Upper lobe of left lung (tissue), 6 donors: ENCODE measurements around the gene PIGL. TPM values are rescaled to one million over a fixed set of nuclear protein-coding genes. Genes with fewer than 3 reads are reported as not detected.

Experiments
- ATAC-seq, 2 donors: fragments of 200-7000 bp; cut with Tn5 transposase; one replicate each; pipeline ENCODE4 v1.9.1; 2022; ENCODE audit warnings: mild to moderate bottlenecking in 2 of 2, moderate library complexity in 2 of 2; ENCODE audit not compliant: low FRiP score in 2 of 2
- DNase-seq, 2 donors: peaks; one replicate each; pipeline ENCODE4 v3.0.0-alpha.2; 2019 to 2020
- H3K27ac ChIP-seq, 4 donors: fragments of 200-600 bp; sonication (generic); one replicate each; pipeline ENCODE4 v1.5.1; 2016 to 2019
- H3K27me3 ChIP-seq, 4 donors: fragments of 200-600 bp; sonication (generic); one replicate each; pipeline ENCODE4 v1.5.1; 2017 to 2019
- H3K36me3 ChIP-seq, 4 donors: fragments of 200-600 bp; sonication (generic); one replicate each; pipeline ENCODE4 v1.5.1; 2016 to 2019
- H3K4me1 ChIP-seq, 4 donors: fragments of 200-600 bp; sonication (generic); one replicate each; pipeline ENCODE4 v1.5.1; 2018 to 2019
- H3K4me3 ChIP-seq, 4 donors: fragments of 200-600 bp; sonication (generic); one replicate each; pipeline ENCODE4 v1.5.1; 2017 to 2019; ENCODE audit warnings: mild to moderate bottlenecking in 2 of 4, moderate library complexity in 1 of 4
- H3K9me3 ChIP-seq, 4 donors: fragments of 200-600 bp; sonication (generic); one replicate each; pipeline ENCODE4 v1.5.1; 2018 to 2019
- EP300 ChIP-seq, 4 donors: sonication (generic); formaldehyde crosslinking; IDR thresholded peaks; one replicate each; pipeline ENCODE4 v1.5.1; 2017; ENCODE audit warnings: antibody characterized with exemption in 4 of 4, control low read depth in 2 of 4
- POLR2A ChIP-seq, 4 donors: fragments of 450-650 bp; IDR thresholded peaks; one replicate each; pipeline ENCODE4 v1.5.1; 2016 to 2017; ENCODE audit warnings: antibody characterized with exemption in 4 of 4, mild to moderate bottlenecking in 2 of 4
- POLR2AphosphoS5 ChIP-seq, 2 donors: sonication (generic); formaldehyde crosslinking; IDR thresholded peaks; one replicate each; pipeline ENCODE4 v1.5.1; 2017; ENCODE audit warnings: antibody characterized with exemption in 2 of 2
- WGBS, 2 donors: methylation state at CpG; one replicate each; pipeline ENCODE4 v1.1.5; 2017 to 2018; 5-methylcytosine and 5-hydroxymethylcytosine counted together
- total RNA-seq, 6 donors: library from RNA; depleted of rRNA in 4 of 6; stranded (reverse); fragments of >200 nt in 4 of 6; gene quantifications; one replicate each; pipeline versions ENCODE4 v1.1.0 to v1.2.1, GENCODE V29; 2016 to 2021
- TF ChIP-seq, protein P1 (sequence below), 6 experiments: fragments of 450-650 bp in 4 of 6; fragments of 200-600 bp in 2 of 6; sonication (generic) in 2 of 6; IDR thresholded peaks; one replicate each; pipeline ENCODE4 v1.5.1; 2016 to 2019; ENCODE audit warnings: antibody characterized with exemption in 6 of 6
- donor health status: DM: no; HTN: no; CAD: no; lungs with moderate emphysema.
- donor health status: DM: no; HTN: yes; CAD: no; lungs with severe emphysema.

The PIGL gene
- total RNA-seq, 6 donors from 2014 or later, result 20.8 to 207 (median 53.1) TPM

DNA sequence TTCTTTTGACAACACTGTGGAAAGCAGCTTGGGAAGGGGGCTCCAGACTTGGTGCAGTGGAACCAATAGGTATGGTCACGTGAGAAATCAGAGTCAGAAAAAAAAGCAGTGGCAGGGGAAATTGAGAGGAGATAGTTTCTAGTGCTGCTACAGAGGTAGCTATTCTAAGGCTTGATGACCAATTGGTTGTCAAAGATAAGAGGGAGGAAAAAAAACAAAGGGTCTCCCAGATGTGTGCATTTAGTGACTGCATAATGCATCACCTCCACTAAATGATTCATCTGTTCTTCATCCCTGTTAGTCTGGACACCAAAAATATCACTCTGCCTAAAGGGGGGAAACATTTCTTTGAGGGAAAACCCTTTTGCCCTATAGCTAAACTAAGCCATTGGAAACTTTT is 56.5 kb downstream of the PIGL start:
- H3K27me3 ChIP-seq, result no peaks in the 10 kb centered on the region
- DNase-seq (no peak), ATAC-seq (no peak)
- TF ChIP-seq, protein P1, sequence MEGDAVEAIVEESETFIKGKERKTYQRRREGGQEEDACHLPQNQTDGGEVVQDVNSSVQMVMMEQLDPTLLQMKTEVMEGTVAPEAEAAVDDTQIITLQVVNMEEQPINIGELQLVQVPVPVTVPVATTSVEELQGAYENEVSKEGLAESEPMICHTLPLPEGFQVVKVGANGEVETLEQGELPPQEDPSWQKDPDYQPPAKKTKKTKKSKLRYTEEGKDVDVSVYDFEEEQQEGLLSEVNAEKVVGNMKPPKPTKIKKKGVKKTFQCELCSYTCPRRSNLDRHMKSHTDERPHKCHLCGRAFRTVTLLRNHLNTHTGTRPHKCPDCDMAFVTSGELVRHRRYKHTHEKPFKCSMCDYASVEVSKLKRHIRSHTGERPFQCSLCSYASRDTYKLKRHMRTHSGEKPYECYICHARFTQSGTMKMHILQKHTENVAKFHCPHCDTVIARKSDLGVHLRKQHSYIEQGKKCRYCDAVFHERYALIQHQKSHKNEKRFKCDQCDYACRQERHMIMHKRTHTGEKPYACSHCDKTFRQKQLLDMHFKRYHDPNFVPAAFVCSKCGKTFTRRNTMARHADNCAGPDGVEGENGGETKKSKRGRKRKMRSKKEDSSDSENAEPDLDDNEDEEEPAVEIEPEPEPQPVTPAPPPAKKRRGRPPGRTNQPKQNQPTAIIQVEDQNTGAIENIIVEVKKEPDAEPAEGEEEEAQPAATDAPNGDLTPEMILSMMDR (IDR thresholded peaks at IDR 0.05), result no peak
- no peak for TF ChIP-seq POLR2A (IDR thresholded peaks at IDR 0.05)
- no peak for TF ChIP-seq POLR2AphosphoS5 (IDR thresholded peaks at IDR 0.05)
- no peak for TF ChIP-seq EP300 (IDR thresholded peaks at IDR 0.05)
- H3K4me3 ChIP-seq, result no peak overlapping the region
- no peaks in the 10 kb centered on the region for H3K4me1 ChIP-seq
- H3K36me3 ChIP-seq, result no peaks in the 10 kb centered on the region
- no peaks in the 10 kb centered on the region for H3K9me3 ChIP-seq
- no peak overlapping the region for H3K27ac ChIP-seq
- 89 to 96% methylated on average over 1 of the region's 1 CpG for WGBS, 2 donors

DNA sequence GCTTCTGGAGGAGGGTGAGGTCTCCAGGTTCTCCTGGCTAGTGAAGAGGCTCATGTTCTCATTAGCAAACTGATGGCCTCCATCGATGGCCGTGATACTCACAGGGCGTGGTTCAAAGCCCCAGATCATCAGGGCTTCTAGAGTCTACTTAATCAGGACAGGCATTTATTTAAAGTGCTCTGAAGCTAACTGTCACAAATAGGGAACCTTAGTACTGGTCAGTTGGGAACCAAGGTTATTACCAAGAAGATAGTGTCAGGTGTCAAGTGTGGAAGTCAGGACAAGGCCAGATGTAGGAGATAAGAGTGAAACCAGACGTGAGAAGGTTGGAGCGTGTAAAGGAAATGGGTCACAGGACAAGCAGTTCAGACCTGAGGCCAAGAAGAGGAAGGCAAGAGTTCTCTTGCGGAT is 56.9 kb downstream of the PIGL start:
- no peaks in the 10 kb centered on the region for H3K9me3 ChIP-seq
- TF ChIP-seq EP300 (IDR thresholded peaks at IDR 0.05), result no peak
- TF ChIP-seq POLR2AphosphoS5 (IDR thresholded peaks at IDR 0.05), result no peak
- TF ChIP-seq, protein P1 (IDR thresholded peaks at IDR 0.05), result no peak
- no peak for TF ChIP-seq POLR2A (IDR thresholded peaks at IDR 0.05)
- H3K4me3 ChIP-seq, result no peak overlapping the region
- no peaks in the 10 kb centered on the region for H3K27me3 ChIP-seq
- H3K27ac ChIP-seq, result no peak overlapping the region
- no peaks in the 10 kb centered on the region for H3K36me3 ChIP-seq
- no peak for ATAC-seq
- 90 to 92% methylated on average over 6 of the region's 6 CpGs for WGBS, 2 donors
- H3K4me1 ChIP-seq, result no peaks in the 10 kb centered on the region
- no peak for DNase-seq

GRCh38 chr17:16275024-16275423 is 58.0 kb downstream of the PIGL start:
- H3K27me3 ChIP-seq, result no peaks in the 10 kb centered on the region
- ATAC-seq (no peak), DNase-seq (no peak)
- WGBS, 2 donors, result 91 to 93% methylated on average over 5 of the region's 5 CpGs
- H3K36me3 ChIP-seq, result no peaks in the 10 kb centered on the region
- no peaks in the 10 kb centered on the region for H3K9me3 ChIP-seq
- H3K4me1 ChIP-seq, result no peaks in the 10 kb centered on the region
- TF ChIP-seq POLR2AphosphoS5 (IDR thresholded peaks at IDR 0.05) (no peak), EP300 (IDR thresholded peaks at IDR 0.05) (no peak)
- no peak overlapping the region for H3K4me3 ChIP-seq
- H3K27ac ChIP-seq, result no peak overlapping the region

GRCh38 chr17:16277163-16277562 is 60.2 kb downstream of the PIGL start:
- H3K27ac ChIP-seq, result no peak overlapping the region
- TF ChIP-seq, protein P1 (IDR thresholded peaks at IDR 0.05), result no peak
- no peak for TF ChIP-seq POLR2AphosphoS5 (IDR thresholded peaks at IDR 0.05)
- TF ChIP-seq POLR2A (IDR thresholded peaks at IDR 0.05), result no peak
- no peak for TF ChIP-seq EP300 (IDR thresholded peaks at IDR 0.05)
- 68 to 69% methylated on average over 1 of the region's 1 CpG for WGBS, 2 donors
- H3K9me3 ChIP-seq, result no peaks in the 10 kb centered on the region
- H3K36me3 ChIP-seq, result no peaks in the 10 kb centered on the region
- ATAC-seq (no peak), DNase-seq (no peak)
- H3K4me3 ChIP-seq, result no peak overlapping the region
- no peaks in the 10 kb centered on the region for H3K27me3 ChIP-seq
- H3K4me1 ChIP-seq, result no peaks in the 10 kb centered on the region

- Histone ChIP-seq H3K4me3 (no peak overlapping the region), H3K9me3 (no peaks in the 10 kb centered on the region), H3K27ac (no peak overlapping the region), H3K27me3 (no peaks in the 10 kb centered on the region), H3K4me1 (peaks cover 11 to 16% (median 12%) of the 10 kb centered on the region in 4 donors), H3K36me3 (no peaks in the 10 kb centered on the region)
- TF ChIP-seq POLR2A (IDR thresholded peaks at IDR 0.05), result no peak
- no peak for TF ChIP-seq POLR2AphosphoS5 (IDR thresholded peaks at IDR 0.05)
- TF ChIP-seq, protein P1 (IDR thresholded peaks at IDR 0.05), result no peak
- TF ChIP-seq EP300 (IDR thresholded peaks at IDR 0.05), result no peak
- no peak for ATAC-seq
- WGBS, 2 donors, result 75 to 81% methylated on average over 2 of the region's 2 CpGs
- no peak for DNase-seq
Measured at GRCh38 chr17:16281351-16281750, 64.3 kb downstream of the PIGL start.
